Measurements from ENCODE around the gene POLK.

The POLK gene

DNA sequence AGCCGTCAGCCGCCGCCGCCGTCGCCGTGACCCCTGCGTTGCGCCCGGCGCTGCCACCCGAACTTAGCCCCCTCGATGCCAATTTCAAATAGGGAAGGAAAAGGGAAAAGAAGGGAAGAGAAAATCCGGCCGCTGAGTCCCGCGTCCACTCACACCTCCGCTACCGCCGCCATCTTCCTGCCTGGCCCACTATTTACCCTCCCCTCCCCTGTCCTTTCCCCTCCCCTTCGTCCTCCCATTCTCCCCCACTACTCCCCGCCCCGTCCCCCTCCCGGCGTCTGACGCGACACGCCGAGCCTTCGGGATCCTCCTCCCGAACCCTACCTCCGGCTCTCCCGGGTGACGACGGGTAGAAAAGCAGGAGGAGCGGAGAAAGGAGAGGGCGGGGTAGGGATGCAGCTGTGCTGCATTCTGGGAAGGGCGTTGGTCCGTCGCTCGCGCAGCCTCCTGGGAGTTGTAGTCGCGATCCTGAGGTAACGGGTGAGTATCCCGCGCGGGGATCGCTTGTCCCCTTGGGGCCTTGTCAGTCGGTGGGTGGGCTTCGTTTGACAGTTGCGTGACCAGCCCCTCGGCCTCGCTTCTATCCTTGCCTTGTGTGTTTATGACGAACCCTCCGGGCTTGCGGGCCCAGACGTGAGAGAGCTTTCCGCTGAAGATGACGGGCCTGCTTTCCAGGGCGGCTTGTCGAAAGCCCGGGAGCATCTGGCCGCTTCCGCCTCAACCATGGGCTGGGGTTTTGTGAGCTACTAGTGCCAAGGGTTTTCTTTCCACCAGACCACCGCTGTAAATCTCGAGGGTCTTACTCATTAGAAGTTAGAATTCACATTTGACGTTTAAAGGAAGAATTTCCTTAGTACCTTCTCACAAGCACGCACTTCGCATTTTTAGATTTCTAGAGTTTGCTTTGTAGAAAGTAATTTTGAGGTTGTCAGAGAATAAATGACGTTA, at the start of gene POLK, which contains the start of gene CERT1:
Gene POLK, plus strand, starts transcription at position 457 of the 948 bp plus-strand sequence.
Gene CERT1, minus strand, starts transcription at position 195 of the 948 bp plus-strand sequence. CDS start 422 bp downstream, outside the sequence.
- H3K36me3 ChIP-seq (ENCODE audit: control insufficient read depth in 2 of 2, insufficient read depth in 2 of 2, low read length in 2 of 2): no peaks in the 10 kb centered on the region
- H3K4me3 ChIP-seq (ENCODE audit: low read length in 2 of 2): peak within 1 kb of the TSS; percentile 89 to 94
- H3K27me3 ChIP-seq (ENCODE audit: control insufficient read depth in 1 of 2, insufficient read depth in 2 of 2, low read length in 2 of 2): no peaks in the 10 kb centered on the region
- peaks cover 5% of the 10 kb centered on the region for H3K4me1 ChIP-seq (ENCODE audit: control insufficient read depth, insufficient read depth, low read length)
- H3K9me3 ChIP-seq (ENCODE audit: control insufficient read depth in 2 of 2, low read length in 2 of 2): no peaks in the 10 kb centered on the region
- H3K9ac ChIP-seq (ENCODE audit: low read length in 2 of 2): peak within 1 kb of the TSS; percentile 83 to 87
- peak within 1 kb of the TSS; percentile 80 for H3K27ac ChIP-seq (ENCODE audit: low read length)

DNA sequence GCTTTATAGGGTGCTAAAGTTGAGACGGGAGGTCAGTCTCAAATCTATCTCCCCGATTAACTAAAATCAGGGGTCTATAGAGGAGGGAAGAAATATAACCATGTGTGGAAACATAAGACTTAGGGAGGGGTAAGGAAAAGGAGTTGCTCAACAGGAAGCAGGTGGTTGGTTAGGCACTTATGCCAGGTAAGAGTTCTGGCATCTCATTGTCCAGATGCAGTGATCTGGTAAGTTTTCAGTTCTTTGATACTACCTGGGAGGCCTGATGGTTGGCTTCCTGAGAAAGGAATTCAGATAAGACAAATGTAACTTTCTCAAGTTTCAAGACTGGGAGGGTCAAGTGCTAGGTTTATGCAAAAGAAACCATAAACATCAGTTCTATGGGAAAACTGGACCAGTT, 48.0 kb upstream of the POLK start:
- H3K4me1 ChIP-seq (ENCODE audit: control insufficient read depth, insufficient read depth, low read length): no peaks in the 10 kb centered on the region

DNA sequence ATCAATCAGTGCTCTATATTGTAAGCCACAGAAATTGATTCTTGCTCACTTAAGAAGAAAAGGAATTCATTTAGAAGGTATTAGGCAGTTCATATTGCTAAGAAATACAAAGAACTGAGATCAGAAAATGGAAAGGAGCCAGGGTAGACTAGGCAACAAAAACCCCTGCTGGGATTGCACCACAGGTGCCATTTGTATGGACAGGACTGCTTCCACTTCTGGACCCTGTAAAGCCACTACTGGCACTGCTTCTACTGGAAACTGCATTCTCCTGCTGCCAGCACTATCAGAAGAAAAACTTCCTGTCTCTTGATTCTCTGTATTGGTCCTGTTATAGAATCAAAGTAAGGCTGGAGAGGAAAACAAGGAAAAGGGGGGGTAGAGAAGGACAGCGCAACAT, 46.2 kb upstream of the POLK start:
- H3K36me3 ChIP-seq (ENCODE audit: control insufficient read depth in 2 of 2, insufficient read depth in 2 of 2, low read length in 2 of 2): no peaks in the 10 kb centered on the region
- no peak overlapping the region for H3K27ac ChIP-seq (ENCODE audit: low read length)
- no peak overlapping the region for H3K4me3 ChIP-seq (ENCODE audit: low read length in 2 of 2)
- no peaks in the 10 kb centered on the region for H3K27me3 ChIP-seq (ENCODE audit: control insufficient read depth in 1 of 2, insufficient read depth in 2 of 2, low read length in 2 of 2)
- H3K9ac ChIP-seq (ENCODE audit: low read length in 2 of 2): no peak overlapping the region
- no peaks in the 10 kb centered on the region for H3K4me1 ChIP-seq (ENCODE audit: control insufficient read depth, insufficient read depth, low read length)
- H3K9me3 ChIP-seq (ENCODE audit: control insufficient read depth in 2 of 2, low read length in 2 of 2): peaks cover 6 to 7% of the 10 kb centered on the region in 2 donors

More for the DNA sequence above, 48.0 kb upstream of the POLK start:
- H3K4me3 ChIP-seq (ENCODE audit: low read length in 2 of 2): no peak overlapping the region
- peaks cover 5 to 6% of the 10 kb centered on the region in 2 donors for H3K9me3 ChIP-seq (ENCODE audit: control insufficient read depth in 2 of 2, low read length in 2 of 2)
- H3K9ac ChIP-seq (ENCODE audit: low read length in 2 of 2): no peak overlapping the region
- no peak overlapping the region for H3K27ac ChIP-seq (ENCODE audit: low read length)
- H3K27me3 ChIP-seq (ENCODE audit: control insufficient read depth in 1 of 2, insufficient read depth in 2 of 2, low read length in 2 of 2): no peaks in the 10 kb centered on the region
- H3K36me3 ChIP-seq (ENCODE audit: control insufficient read depth in 2 of 2, insufficient read depth in 2 of 2, low read length in 2 of 2): no peaks in the 10 kb centered on the region

DNA sequence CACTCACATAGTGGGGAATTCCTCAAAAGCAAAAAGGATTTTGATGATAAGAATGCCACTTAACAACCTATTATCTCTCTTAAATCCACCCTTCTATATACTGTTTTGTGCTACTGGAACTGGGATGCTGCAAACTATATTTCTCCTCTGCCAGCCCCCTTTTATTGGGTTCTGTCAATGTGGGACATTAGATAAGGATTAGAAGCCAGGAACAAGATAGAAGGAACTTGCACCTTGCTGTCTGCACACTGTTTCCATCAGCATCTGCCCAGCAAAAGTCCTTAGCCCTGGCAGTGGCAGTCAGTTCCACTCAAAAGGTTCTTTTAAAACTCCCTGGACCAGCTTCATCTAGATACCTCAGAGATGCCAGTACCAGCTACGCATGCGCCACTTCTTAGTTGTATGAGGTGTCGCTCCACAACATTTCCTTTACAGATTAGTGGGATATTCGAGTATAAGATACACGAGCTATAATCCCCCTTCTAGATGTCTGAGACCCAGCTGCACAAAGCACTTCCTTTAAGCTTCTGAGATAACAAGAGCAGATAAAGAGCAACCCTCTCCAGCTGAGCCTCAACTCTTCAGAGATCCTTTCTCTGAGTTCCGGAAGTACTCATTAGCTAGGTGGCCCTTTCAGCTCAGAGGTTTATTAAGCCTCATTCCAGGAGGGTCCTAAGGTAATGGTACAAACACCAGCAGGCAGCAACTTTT, 45.5 kb upstream of the POLK start:
- Histone ChIP-seq H3K9me3 (ENCODE audit: control insufficient read depth in 2 of 2, low read length in 2 of 2) (peaks cover 6 to 7% of the 10 kb centered on the region in 2 donors), H3K27me3 (ENCODE audit: control insufficient read depth in 1 of 2, insufficient read depth in 2 of 2, low read length in 2 of 2) (no peaks in the 10 kb centered on the region), H3K27ac (ENCODE audit: low read length) (no peak overlapping the region), H3K9ac (ENCODE audit: low read length in 2 of 2) (no peak overlapping the region), H3K4me3 (ENCODE audit: low read length in 2 of 2) (no peak overlapping the region), H3K36me3 (ENCODE audit: control insufficient read depth in 2 of 2, insufficient read depth in 2 of 2, low read length in 2 of 2) (no peaks in the 10 kb centered on the region), H3K4me1 (ENCODE audit: control insufficient read depth, insufficient read depth, low read length) (no peaks in the 10 kb centered on the region)

DNA sequence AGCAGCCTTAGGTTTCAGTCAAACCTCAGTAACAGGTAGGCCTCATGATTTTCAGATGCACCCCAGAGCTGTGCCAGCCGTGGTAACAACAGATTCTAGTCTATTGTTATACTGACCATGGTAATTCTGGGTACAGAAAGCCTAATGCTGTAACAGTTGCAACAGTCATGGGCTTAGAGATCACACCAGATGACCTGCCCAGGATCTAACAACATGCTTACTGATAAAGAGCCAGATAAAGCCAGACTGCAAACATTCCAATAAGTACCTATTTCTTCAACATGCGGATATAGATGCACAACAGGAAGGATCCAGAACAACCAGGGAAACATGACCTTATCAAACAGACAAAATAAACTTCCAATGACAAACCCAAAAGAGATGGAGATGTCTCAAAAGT, 43.1 kb upstream of the POLK start:
- no peak overlapping the region for H3K27ac ChIP-seq (ENCODE audit: low read length)
- H3K4me1 ChIP-seq (ENCODE audit: control insufficient read depth, insufficient read depth, low read length): no peaks in the 10 kb centered on the region
- H3K27me3 ChIP-seq (ENCODE audit: control insufficient read depth in 1 of 2, insufficient read depth in 2 of 2, low read length in 2 of 2): no peaks in the 10 kb centered on the region
- no peaks in the 10 kb centered on the region for H3K36me3 ChIP-seq (ENCODE audit: control insufficient read depth in 2 of 2, insufficient read depth in 2 of 2, low read length in 2 of 2)
- H3K9ac ChIP-seq (ENCODE audit: low read length in 2 of 2): no peak overlapping the region
- no peak overlapping the region for H3K4me3 ChIP-seq (ENCODE audit: low read length in 2 of 2)
- peaks cover 6 to 7% of the 10 kb centered on the region in 2 donors for H3K9me3 ChIP-seq (ENCODE audit: control insufficient read depth in 2 of 2, low read length in 2 of 2)

DNA sequence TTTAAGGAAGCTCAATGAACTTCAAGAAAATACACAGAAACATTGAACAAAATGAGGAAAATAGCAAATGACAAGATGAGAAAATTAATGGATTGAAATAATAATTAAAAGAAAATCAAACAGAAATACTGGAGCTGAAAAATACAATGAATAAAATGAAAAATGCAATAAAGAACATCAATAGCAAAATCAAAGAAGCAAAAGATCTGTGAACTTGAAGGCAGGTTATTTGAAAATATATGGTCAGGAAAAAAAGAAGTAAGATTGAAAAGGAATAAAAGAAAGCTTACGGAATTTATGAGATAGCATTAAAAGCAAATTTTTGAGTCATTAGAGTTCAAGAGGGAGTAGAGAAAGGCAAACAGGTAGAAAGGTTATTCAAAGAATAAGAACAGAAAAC, 42.7 kb upstream of the POLK start:
- Histone ChIP-seq H3K4me3 (ENCODE audit: low read length in 2 of 2) (no peak overlapping the region), H3K27ac (ENCODE audit: low read length) (no peak overlapping the region), H3K9me3 (ENCODE audit: control insufficient read depth in 2 of 2, low read length in 2 of 2) (peaks cover 6 to 7% of the 10 kb centered on the region in 2 donors), H3K4me1 (ENCODE audit: control insufficient read depth, insufficient read depth, low read length) (no peaks in the 10 kb centered on the region), H3K9ac (ENCODE audit: low read length in 2 of 2) (no peak overlapping the region), H3K27me3 (ENCODE audit: control insufficient read depth in 1 of 2, insufficient read depth in 2 of 2, low read length in 2 of 2) (no peaks in the 10 kb centered on the region), H3K36me3 (ENCODE audit: control insufficient read depth in 2 of 2, insufficient read depth in 2 of 2, low read length in 2 of 2) (no peaks in the 10 kb centered on the region)

DNA sequence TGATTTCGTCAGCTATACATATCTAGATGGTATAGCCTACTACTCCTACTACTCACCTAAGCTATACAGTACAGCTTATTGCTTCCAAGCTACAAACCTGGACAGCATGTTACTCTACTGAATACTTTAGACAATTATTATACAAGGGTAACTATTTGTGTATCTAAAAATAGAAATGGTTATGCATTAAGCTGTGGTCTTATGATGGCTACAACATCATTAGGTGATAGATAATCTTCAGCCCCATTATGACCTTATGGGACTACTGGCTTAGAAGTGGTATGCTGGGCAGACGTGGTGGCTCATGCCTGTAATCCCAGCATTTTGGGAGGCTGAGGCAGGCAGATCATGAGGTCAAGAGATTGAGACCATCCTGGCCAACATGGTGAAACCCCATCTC, 40.5 kb upstream of the POLK start:
- no peak overlapping the region for H3K9ac ChIP-seq (ENCODE audit: low read length in 2 of 2)
- H3K36me3 ChIP-seq (ENCODE audit: control insufficient read depth in 2 of 2, insufficient read depth in 2 of 2, low read length in 2 of 2): no peaks in the 10 kb centered on the region
- H3K27ac ChIP-seq (ENCODE audit: low read length): no peak overlapping the region
- H3K27me3 ChIP-seq (ENCODE audit: control insufficient read depth in 1 of 2, insufficient read depth in 2 of 2, low read length in 2 of 2): no peaks in the 10 kb centered on the region
- no peaks in the 10 kb centered on the region for H3K4me1 ChIP-seq (ENCODE audit: control insufficient read depth, insufficient read depth, low read length)
- no peak overlapping the region for H3K4me3 ChIP-seq (ENCODE audit: low read length in 2 of 2)
- H3K9me3 ChIP-seq (ENCODE audit: control insufficient read depth in 2 of 2, low read length in 2 of 2): peaks cover 6 to 7% of the 10 kb centered on the region in 2 donors

DNA sequence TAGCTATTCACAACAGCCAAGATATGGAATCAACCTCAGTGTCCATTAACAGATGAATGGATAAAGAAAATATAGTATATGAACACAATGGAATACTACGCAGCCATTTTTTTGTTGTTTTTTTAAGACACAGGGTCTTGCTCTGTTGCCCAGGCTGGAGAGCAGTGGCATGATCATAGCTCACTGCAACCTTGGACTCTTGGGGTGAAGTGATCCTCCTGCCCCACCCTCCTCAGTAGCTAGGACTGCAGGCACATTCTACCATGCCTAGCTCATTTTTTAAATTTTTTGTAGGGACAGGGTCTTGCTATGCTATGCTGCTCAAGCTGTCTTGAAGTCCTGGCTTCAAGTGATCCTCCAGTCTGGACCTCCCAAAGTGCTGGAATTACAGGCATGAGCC, 38.7 kb upstream of the POLK start:
- H3K27ac ChIP-seq (ENCODE audit: low read length): no peak overlapping the region
- peaks cover 6 to 7% of the 10 kb centered on the region in 2 donors for H3K9me3 ChIP-seq (ENCODE audit: control insufficient read depth in 2 of 2, low read length in 2 of 2)
- H3K4me3 ChIP-seq (ENCODE audit: low read length in 2 of 2): no peak overlapping the region
- H3K4me1 ChIP-seq (ENCODE audit: control insufficient read depth, insufficient read depth, low read length): no peaks in the 10 kb centered on the region
- no peaks in the 10 kb centered on the region for H3K36me3 ChIP-seq (ENCODE audit: control insufficient read depth in 2 of 2, insufficient read depth in 2 of 2, low read length in 2 of 2)
- H3K27me3 ChIP-seq (ENCODE audit: control insufficient read depth in 1 of 2, insufficient read depth in 2 of 2, low read length in 2 of 2): no peaks in the 10 kb centered on the region
- H3K9ac ChIP-seq (ENCODE audit: low read length in 2 of 2): no peak overlapping the region

DNA sequence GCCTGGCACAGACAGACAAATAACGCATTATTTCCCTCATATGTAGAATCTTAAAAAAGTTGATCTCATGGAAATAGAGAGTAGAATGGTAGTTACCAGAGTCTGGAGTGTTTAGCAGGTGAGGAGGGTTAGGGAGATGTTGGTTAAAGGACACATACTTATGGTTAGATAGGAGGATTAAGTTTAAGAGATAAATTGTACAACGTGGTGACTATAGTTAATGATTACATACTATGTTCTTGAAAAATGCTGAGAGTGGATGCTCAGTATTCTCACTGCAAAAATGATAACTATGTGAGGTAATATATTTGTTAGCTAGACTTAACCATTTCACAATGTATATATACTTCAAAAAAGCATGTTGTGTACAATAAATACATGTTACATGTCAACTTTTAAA, 38.2 kb upstream of the POLK start:
- no peak overlapping the region for H3K27ac ChIP-seq (ENCODE audit: low read length)
- H3K9ac ChIP-seq (ENCODE audit: low read length in 2 of 2): no peak overlapping the region
- H3K9me3 ChIP-seq (ENCODE audit: control insufficient read depth in 2 of 2, low read length in 2 of 2): peaks cover 3% of the 10 kb centered on the region in 2 donors

DNA sequence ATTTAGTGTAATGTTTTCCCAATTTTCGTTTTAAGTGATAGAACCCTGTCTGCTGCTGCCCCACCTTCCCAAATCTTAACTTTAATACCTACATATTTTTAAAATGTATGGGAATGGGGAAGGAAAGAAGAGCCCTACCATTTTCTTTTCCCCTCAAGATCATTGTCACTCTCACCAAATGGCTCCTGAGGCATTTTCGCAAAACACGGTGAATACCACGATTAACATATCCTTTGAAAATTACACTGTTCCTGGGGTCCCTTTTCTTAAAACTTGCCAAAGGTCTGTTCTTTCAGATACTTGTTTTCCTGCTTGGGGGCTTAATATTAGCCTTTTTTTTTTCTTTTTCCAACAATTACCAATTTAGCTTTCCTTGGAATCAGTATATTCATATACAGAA, 36.3 kb upstream of the POLK start:
- no peaks in the 10 kb centered on the region for H3K4me1 ChIP-seq (ENCODE audit: control insufficient read depth, insufficient read depth, low read length)
- no peaks in the 10 kb centered on the region for H3K36me3 ChIP-seq (ENCODE audit: control insufficient read depth in 2 of 2, insufficient read depth in 2 of 2, low read length in 2 of 2)
- no peaks in the 10 kb centered on the region for H3K9me3 ChIP-seq (ENCODE audit: control insufficient read depth in 2 of 2, low read length in 2 of 2)
- H3K4me3 ChIP-seq (ENCODE audit: low read length in 2 of 2): no peak overlapping the region
- no peaks in the 10 kb centered on the region for H3K27me3 ChIP-seq (ENCODE audit: control insufficient read depth in 1 of 2, insufficient read depth in 2 of 2, low read length in 2 of 2)
- H3K9ac ChIP-seq (ENCODE audit: low read length in 2 of 2): no peak overlapping the region
- H3K27ac ChIP-seq (ENCODE audit: low read length): no peak overlapping the region

More for the DNA sequence above, 38.2 kb upstream of the POLK start:
- Histone ChIP-seq H3K4me1 (ENCODE audit: control insufficient read depth, insufficient read depth, low read length) (no peaks in the 10 kb centered on the region), H3K36me3 (ENCODE audit: control insufficient read depth in 2 of 2, insufficient read depth in 2 of 2, low read length in 2 of 2) (no peaks in the 10 kb centered on the region), H3K4me3 (ENCODE audit: low read length in 2 of 2) (no peak overlapping the region), H3K27me3 (ENCODE audit: control insufficient read depth in 1 of 2, insufficient read depth in 2 of 2, low read length in 2 of 2) (no peaks in the 10 kb centered on the region)
